ENCODE measurements around the gene GPR162.

Gene GPR162, protein sequence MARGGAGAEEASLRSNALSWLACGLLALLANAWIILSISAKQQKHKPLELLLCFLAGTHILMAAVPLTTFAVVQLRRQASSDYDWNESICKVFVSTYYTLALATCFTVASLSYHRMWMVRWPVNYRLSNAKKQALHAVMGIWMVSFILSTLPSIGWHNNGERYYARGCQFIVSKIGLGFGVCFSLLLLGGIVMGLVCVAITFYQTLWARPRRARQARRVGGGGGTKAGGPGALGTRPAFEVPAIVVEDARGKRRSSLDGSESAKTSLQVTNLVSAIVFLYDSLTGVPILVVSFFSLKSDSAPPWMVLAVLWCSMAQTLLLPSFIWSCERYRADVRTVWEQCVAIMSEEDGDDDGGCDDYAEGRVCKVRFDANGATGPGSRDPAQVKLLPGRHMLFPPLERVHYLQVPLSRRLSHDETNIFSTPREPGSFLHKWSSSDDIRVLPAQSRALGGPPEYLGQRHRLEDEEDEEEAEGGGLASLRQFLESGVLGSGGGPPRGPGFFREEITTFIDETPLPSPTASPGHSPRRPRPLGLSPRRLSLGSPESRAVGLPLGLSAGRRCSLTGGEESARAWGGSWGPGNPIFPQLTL

DNA sequence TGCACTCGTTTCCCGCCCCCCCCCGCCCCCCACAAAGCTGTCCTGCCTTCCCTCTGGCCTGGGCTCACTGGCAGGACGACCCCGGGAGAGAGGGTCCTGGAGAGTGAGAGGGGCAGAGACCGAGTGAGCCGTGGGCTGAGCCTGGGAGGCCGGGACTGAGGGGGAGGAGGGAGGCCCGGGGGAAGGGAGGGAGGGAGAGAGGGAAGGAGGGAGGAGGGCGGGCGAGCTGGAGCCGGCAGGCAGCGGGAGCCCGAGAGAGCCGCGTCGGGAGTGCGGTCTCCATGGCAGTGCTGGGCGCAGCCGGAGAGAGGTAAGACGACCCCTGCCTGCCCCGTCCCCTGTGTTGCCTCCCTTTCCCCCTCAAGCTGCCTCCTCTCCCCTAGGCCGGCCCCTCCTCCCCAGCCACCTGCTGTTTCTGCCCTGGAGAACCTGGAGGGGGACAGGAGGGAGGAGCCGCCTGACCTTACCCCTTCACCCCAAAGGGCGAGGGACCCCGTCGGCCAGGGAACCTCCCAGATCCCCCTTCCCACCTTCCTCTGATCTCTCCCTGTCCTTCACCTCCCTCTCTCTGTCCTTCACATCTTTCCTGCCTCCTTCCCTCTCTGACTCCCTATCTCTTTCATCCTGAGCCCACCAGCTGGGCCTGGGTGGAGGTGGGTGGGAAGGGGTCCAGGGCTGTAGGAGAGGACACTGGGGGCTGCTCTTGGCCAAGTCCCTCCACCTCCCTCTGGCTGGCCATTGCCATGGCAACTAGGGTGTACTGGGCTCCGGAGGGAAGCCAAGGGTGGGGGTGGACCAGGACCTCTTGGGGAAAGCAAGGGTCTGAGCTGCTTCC lies at the start of gene GPR162:
Gene GPR162 (plus strand): TSS at position 231 of the 835 bp plus-strand sequence. CDS start 2,078 bp downstream, outside the sequence.
- FAIRE-seq = no peak

DNA sequence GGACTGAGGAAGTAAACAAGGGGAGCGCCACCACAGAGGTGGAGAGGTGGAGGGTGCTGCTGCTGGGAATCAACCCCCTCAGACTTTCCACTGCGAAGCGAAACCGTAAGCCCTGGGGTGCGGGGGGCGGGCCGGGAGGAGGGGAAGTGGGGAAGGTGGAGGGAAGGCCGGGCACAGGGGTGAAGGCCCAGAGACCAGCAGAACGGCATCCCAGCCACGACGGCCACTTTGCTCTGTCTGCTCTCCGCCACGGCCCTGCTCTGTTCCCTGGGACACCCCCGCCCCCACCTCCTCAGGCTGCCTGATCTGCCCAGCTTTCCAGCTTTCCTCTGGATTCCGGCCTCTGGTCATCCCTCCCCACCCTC lies 49.3 kb upstream of the GPR162 start, which contains the start of gene LAG3:
Gene LAG3 (plus strand): TSS at position 190 of the 365 bp plus-strand sequence. CDS start 333 bp downstream, outside the sequence.
- FAIRE-seq = no peak

DNA sequence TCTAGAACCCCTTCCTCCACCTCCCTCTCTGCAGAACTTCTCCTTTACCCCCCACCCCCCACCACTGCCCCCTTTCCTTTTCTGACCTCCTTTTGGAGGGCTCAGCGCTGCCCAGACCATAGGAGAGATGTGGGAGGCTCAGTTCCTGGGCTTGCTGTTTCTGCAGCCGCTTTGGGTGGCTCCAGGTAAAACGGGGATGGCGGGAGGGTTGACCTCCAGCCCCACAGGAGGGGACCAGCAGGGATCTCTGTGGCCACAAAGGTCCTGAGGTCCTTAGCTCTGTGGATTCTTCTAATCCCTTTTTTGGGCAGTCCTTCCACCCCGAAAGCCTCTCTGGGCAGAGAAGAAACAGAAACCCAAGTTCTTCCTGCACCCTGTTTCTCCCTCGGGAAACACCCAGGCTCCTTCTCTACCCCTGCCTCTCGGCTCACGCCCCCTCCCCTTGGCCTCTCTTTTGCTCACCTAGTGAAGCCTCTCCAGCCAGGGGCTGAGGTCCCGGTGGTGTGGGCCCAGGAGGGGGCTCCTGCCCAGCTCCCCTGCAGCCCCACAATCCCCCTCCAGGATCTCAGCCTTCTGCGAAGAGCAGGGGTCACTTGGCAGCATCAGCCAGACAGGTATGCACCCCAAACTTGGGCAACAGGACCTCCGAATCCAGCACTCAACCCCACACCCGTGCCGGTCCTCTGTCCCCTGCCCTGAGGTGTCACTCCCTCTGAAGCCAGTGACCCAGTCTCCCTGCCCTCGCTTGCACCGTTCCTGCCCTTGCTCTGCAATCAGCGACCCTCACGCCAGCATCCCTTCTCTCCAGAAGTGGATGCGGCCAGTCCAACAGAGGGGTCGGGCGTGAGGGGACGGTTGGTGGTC lies 48.7 kb upstream of the GPR162 start:
- FAIRE-seq = no peak

DNA sequence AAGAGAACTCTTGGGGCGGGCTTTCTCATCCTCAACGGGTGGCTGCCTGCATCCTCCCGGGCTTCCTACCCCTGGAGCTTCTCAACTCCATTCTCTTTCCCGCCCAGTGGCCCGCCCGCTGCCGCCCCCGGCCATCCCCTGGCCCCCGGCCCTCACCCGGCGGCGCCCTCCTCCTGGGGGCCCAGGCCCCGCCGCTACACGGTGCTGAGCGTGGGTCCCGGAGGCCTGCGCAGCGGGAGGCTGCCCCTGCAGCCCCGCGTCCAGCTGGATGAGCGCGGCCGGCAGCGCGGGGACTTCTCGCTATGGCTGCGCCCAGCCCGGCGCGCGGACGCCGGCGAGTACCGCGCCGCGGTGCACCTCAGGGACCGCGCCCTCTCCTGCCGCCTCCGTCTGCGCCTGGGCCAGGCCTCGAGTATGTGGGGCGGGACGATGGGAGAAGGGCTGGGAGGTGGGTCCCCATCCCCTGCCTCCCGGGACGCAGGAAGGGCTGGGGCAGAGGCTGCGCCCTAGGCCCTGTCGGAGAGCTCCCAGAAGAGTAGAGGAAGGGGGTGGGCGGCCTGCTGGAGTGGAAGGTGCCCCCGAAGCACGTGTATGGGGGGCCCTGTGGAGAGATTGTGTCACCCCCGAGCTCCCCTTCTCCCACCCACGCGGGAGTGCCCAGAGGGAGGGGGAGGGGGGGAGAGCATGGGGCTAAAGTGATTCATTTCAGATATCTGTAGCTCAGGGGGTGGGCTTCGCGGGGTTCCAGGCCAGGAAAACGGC lies 47.9 kb upstream of the GPR162 start:
- no peak for FAIRE-seq

DNA sequence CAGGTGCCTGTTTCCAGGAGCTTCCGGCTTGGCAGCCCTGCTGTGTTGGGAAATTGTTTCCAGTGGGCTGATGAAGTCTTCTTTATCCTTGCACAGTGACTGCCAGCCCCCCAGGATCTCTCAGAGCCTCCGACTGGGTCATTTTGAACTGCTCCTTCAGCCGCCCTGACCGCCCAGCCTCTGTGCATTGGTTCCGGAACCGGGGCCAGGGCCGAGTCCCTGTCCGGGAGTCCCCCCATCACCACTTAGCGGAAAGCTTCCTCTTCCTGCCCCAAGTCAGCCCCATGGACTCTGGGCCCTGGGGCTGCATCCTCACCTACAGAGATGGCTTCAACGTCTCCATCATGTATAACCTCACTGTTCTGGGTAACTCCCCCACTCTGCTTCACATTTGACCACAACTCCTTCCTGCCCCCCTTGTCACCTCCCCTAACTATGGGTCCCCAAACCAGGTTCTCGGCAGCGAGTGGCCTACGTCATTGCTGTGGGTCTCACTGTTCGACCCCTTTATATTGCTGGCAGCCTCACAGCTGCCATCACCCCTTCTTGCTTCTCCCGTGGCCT lies 47.0 kb upstream of the GPR162 start:
- no peak for FAIRE-seq

DNA sequence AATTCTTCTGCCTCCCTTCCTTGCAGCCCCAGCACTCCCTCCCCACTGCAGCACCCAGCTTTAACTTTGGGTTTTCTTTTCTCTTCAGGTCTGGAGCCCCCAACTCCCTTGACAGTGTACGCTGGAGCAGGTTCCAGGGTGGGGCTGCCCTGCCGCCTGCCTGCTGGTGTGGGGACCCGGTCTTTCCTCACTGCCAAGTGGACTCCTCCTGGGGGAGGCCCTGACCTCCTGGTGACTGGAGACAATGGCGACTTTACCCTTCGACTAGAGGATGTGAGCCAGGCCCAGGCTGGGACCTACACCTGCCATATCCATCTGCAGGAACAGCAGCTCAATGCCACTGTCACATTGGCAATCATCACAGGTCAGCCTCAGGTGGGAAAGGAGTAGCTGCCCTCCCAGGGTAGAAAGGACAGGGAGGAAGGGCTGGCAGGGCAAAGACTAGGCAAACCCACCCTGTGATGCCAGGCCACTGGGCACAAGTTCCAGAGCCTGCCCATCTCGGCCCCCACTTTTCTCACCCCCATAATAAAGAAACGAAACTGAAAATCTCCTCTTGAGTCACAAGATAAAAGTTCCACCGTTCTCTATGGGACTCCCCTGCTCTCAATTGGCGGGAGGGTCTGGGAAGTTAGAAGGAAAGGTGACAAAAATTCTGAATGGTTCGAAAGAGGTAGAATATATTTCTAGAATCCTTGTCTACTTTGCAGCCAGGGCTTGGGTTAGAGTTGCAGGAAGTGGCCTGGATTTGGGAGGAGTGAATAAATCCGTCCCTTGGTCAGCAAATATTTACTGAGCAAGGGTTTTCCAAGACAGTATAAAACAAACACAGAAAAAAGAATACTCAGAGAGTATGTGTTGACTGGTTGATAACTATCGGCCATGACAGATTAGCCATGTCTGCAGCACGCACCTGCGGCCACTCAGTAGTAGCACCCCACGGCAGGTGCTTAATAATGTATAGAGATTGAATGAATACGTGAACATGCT lies 46.1 kb upstream of the GPR162 start:
- FAIRE-seq = no peak

DNA sequence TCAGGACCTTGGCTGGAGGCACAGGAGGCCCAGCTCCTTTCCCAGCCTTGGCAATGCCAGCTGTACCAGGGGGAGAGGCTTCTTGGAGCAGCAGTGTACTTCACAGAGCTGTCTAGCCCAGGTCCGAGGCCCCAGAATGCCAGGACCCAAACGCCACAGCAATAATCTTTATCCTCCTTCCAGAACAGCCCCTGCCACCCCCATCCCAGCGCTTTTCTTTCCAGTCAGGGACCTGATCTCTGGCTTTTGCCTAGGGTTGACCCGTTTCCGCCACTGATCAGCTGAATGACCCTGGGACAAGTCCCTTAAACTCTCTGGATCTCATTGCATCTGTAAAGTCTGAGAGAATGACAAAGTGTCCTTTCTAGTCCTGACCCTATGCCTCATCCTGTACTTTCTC lies 44.2 kb upstream of the GPR162 start:
- FAIRE-seq = no peak

DNA sequence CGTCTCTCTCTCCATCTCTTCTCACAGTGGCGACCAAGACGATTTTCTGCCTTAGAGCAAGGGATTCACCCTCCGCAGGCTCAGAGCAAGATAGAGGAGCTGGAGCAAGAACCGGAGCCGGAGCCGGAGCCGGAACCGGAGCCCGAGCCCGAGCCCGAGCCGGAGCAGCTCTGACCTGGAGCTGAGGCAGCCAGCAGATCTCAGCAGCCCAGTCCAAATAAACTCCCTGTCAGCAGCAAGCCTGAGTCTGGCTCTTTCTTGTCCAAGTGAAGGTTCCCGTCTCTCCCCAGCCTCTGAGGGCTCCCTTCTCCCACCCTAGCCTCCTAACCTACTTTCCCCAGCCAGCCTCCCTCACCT lies 43.4 kb upstream of the GPR162 start:
- no peak for FAIRE-seq

DNA sequence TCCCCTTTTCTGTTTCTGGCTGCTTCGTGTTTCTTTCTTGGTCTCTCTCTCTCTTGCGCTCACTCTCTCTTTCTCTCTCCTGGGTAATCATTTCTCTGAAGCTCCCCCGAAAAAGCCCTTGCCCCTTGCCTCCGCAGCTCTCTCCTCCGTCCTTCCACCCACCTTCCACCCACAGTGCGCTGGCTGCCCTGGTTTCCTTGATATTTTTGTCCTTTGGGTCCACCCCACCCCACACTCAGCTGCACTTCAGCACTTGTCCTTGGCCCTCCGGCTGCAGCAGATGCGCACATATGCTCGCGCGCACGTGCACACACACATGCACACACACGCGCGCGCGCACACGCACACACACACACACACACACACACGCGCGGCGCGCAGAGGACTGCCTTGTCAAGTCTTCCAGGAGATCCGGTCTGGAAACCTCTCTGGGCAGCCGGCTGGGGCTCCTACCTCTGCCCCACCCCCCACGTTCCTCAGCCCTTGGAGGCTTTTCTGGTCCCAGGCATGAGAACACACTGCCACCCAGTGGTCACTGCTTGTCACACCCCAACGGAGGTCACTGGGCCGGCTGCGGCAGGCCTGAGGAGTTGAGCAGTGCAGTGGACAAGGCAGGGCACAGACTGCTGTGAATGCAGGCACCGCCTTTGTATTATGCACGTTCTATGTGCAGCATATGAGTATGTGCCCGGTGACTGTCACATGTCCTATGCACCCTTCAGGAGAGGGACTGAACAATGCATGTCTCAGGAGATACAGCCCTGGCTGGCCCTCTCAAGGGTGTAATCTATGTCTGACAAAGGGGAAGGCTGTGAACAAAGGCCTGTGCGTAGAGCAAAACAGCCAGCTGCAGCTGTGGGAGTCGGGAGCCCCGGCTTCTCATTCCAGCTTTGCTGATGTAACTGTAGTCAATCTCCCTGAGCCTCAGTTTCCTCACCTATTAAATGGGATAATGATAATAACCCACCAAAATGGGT lies 42.8 kb upstream of the GPR162 start:
- FAIRE-seq = peak; percentile 92

DNA sequence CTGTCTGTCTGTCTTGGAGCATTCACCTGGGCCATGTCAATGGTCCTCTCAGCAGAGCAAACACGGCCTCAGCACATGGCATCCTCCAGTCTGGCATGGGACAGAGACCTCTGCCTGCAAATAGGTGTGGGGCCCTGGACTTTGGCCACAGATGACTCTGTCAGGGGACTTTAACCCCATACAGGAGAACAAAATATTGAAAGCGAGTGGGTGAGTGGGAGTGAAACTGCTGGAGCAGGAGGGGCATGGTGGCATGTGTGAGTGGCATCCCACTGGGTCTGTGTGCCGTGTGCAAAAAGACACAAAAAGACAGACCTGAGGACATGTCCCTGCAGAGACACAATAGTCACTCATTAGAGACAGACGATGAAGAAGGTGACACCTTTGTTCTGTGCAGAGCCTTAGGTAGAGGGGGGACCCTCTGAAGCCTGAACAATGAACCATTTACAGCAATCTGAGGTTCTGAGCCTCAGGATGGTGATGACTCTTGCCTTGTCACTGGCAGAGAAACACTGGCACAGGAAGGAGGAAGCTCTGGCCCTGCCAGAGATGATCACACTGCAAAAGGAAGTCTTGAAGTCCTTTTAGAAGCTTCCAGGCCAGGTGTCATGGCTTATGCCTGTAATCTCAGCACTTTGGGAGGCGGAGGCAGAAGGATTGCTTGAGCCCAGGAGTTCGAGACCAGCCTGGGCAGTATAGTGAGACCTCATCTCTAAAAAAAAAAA lies 41.8 kb upstream of the GPR162 start:
- FAIRE-seq = no peak

DNA sequence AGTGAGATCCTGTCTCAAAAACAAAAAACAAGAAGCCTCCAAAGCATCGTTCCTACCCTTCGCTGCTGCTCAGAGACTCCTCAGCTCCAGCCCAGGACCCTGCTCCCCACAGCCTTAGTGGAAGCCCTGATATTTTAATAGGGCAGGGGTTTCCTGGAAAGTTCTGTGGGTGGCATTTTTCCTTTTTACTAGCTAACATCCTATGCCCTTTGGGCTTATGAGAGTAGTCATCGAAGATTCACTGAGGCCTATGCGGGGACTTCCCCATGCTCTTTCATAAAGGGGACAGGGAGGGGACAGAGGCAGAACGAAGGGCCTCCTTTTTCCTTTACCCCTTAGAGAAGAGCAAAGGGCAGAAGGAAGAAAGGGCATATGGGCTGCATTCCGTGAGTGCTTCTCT lies 41.0 kb upstream of the GPR162 start:
- no peak for FAIRE-seq

DNA sequence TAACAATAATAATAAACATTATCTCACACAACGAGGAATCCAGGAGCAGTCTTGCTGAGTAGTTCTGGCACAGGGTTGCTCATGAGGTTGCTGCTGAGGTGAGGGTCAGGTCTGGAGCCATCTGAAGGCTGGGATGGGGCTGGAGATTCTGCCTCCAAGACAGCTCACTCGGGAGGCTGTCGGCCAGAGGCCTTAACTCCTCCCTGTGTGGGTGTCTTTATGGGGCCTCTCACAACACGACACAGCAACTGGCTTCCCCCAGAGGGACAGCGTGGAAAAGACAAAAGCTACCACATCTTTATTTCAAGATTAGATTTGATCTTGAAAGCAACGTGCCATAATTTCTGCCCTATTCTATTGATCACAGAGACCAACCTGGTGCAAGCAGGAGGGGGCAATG lies 39.5 kb upstream of the GPR162 start:
- no peak for FAIRE-seq

DNA sequence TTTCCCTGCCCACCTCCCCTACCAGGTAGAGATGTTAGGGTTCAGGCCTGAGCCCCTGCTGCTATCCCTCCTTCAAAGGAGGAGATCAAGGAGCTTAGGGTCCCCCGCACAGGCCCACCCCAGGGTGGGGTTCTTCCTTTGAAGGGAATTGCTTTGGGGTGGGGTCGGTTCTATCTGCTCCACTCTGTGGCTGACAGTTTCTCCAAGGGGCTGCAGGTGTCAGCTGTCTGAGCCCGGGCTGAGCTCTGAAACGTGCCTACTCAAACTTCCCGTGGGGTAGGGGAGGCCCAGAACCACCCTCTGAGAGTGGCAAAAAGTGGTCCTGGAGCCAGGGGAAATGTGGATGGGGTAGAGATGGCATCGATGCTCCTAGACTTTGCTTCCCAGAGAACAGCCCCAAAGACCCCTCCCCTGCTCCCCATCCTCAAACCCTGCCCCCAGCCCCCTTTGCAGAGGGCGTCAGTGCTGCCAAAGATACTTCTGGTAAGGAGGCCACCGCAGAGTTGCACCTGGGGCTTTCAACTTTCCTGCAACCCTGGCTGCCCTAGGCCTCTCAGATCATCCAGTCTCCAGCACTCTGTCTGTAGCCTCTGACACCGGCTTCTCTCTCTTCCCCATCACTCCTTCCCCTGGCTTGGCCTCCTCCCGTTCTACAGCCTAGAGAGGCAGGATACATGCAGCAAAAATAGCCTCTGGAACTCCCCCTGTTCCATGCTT lies 38.6 kb upstream of the GPR162 start:
- no peak for FAIRE-seq

DNA sequence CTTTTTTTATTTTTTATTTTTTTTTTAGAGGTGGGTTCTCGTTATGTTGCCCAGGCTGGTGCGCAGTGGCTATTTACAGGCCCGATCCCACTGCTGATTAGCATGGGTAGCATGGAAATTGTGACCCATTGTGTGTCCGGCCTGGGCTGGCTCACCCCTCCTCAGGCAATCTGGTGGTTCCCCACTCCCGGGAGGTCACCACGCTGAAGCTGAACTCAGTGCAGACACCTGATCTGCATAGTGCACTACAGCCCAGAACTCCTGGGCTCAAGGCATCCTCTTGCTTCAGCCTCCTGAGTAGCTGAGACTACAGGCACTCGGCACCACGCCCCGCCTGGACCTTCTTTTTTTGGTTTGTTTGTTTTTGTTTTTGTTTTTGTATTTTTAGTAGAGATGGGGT lies 37.8 kb upstream of the GPR162 start:
- FAIRE-seq = no peak

DNA sequence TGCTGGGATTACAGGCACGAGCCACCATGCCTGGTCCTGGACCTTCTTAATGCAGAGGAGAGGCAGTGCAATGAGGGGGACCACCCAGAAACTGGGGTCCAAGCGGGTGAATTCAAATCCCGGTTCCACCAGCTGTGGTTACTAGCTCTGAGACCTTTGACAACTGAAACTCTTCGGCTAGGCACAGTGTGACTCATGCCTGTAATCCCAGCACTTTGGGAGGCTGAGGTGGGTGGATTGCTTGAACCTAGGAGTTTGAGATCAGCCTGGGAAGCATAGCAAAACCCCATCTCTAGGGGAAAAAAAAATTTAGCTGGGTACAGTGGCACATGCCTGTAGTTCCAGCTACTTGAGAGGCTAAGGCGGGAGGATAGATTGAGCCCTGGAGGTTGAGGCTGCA lies 37.3 kb upstream of the GPR162 start:
- FAIRE-seq = no peak

DNA sequence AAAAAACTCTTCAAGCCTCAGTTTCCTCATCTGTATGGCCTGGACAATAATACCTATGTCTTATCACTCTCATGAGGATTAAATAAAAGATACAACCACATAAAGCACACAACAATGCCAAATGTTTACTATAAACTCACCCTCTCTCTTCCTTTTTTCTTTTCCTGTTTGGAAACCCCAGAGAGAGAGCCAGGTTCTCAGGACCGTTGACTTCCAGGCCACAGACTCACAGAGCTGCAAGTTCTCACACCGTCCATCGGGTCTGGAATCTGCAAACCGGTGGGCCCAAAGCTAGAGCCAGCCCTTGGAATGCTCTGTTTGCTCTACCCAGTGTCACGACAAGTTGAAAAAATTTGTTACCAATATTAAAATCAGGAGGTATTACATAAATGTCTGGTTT lies 36.9 kb upstream of the GPR162 start:
- FAIRE-seq = no peak

DNA sequence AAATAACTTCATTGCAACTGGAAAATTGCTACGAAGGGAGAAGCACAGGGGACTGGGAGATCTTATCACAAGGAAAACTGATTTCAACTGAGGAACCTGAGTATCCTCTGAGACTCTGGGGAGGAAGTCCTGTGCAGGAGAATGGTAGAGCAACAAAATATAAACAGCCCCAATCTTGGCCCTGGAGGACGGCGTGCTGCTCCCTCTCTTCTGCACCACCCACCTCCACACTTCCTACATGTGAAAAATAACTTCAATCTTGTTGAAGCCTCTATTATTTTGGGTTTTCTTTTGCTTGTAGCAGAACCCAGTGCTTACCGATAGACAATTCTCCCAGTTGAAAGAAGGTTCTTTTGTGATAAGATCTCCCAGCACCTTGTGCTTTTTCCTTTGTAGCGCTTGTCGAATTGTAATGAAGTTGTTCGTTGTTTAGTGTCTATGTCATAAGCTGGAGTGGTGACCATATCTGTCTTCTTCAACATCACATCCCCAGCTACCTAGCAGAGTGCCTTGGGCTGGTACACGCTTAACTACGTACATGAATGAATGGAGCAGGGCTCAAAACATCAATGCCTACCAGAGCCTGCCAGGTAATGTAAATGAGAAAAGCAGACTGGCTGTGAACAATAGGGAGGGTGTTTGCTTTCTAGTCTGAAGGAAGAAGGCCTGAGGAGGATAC lies 35.1 kb upstream of the GPR162 start:
- no peak for FAIRE-seq
